Right ventricle myocardium superior (tissue), 1 donor: ENCODE results near the gene ARHGAP4. TPM values are rescaled to one million over a fixed set of nuclear protein-coding genes. Genes with fewer than 3 reads are reported as not detected.
A peak's percentile ranks its signal among the peaks of the same experiment; 100 is the strongest.

ENCODE experiments used
- ATAC-seq: fragments of 200-7000 bp; cut with Tn5 transposase; one replicate; pipeline ENCODE4 v1.9.1; 2020; ENCODE audit warnings: mild to moderate bottlenecking; ENCODE audit not compliant: poor library complexity
- DNase-seq: peaks from one replicate; pipeline ENCODE4 v3.0.0-alpha.2; 2020
- intact Hi-C: fragments of 100-400 bp; cut with DNase I; formaldehyde crosslinking; loops from one replicate; pipeline ENCODE4 v1.11.2; 2022
- total RNA-seq: library from RNA; stranded (reverse); fragmentation: NEBNext Ultra II Directional; extraction: Animal tissue kit (Norgen Biotek cat#: 25700); gene quantifications from one replicate; pipeline ENCODE4 v1.2.1, GENCODE V29; 2021
- donor health status: DM: no; HTN: yes; CAD: no; lungs with severe emphysema.

ARHGAP4 gene
- total RNA-seq, 1 donor from 2014 or later, result 10.3 TPM

DNA sequence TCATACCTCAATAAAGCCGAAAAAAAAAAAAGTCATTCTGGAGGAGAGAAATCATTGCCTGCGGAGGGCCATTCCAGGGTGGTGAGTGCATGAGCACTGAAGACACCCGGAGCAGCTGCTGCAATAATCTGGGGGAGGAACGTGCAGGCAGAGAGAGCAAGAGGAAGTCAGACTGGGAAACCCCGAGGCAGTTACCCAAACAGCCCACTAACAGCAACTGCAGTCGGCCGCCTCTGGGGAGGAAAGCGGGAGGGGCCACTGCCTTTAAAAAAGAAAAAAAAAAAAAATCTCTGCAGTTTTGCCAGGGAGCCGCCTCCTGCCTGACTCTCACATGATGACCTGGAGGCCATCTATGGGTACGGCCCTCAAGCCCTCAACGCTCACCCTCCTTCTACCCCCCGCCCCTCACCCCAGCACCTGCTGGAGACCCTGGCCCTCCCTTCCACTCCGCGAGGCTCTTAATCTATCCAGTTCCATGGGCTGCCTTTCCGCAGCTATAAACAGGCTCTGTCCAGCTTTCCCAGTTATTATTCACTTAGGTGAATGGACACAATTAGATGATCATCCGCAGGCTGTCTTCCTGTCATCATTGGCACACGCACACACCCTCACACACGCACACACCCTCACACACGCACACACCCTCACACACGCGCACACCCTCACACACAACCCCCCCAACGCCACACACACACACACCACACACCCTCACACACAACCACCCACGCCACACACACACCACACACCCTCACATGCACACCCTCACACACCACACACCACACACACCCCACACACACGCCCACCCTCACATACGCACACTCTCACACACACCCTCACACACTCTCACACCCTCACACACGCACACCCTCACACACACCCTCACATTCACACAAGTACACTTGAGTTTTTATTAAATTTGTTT lies 25.0 kb downstream of the ARHGAP4 start:
- intact Hi-C loops, result no loop called here
- ATAC-seq (peak; percentile 62), DNase-seq (peak; percentile 69)

DNA sequence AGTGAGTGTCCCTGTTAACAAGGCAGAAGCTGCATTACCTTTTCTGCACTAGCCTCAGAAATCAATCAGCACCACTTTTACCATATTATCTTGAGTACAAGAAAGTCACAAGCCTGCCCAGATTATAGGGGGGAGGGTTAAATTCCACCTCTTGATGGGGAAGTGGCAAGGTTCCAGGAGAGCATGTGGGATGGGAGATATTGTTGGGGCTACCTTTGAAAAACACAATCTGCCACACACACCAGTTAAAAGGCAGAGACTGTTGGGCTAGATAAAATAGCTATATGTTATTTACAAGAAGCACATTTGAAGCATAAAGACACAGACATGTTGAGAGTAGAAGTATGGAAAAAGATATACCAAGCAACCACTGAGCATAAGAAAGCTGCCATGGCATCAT lies 28.2 kb downstream of the ARHGAP4 start:
- intact Hi-C loops, result no loop called here
- DNase-seq, result no peak
- ATAC-seq, result no peak

DNA sequence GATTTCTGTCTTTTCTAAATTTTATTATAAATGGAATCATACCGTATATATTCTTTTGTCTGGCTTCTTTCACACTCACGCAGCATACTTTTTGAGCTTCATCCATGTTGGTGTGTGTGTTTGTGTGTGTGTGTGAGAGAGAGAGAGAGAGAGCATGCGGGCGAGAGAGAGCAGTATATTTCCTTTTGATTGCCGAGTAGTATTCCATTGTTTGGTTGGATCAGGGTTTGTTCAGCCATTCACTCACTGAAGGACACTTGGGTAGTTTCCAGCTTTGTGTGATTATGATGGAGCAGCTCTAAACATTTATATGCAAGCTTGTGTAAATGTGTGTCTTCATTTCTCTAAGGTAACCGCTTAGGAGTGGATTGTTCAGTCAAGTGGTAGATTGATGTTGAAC lies 36.9 kb downstream of the ARHGAP4 start:
- ATAC-seq (no peak), DNase-seq (no peak)
- intact Hi-C loops, result no loop called here

DNA sequence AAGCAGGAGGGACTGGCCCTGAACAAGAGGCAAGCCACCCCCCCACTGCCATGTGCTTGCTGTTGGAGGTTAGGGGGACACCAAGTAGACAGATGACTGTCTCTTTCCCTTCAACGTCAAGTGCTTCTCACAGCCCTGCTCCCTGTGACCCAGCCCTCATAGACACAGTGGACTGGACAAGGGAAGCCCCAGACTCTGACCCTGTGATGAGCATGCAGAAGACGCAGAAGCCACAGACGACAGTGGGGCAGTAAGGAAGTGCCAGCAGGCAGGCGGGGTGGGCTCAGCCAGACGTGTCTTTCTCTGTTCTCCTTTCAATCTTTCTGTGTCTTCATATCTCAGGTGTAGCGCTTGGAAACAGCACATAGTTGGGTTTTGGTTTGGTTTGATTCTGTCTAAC lies 37.7 kb downstream of the ARHGAP4 start:
- DNase-seq (no peak), ATAC-seq (no peak)
- intact Hi-C loops, result no loop called here

DNA sequence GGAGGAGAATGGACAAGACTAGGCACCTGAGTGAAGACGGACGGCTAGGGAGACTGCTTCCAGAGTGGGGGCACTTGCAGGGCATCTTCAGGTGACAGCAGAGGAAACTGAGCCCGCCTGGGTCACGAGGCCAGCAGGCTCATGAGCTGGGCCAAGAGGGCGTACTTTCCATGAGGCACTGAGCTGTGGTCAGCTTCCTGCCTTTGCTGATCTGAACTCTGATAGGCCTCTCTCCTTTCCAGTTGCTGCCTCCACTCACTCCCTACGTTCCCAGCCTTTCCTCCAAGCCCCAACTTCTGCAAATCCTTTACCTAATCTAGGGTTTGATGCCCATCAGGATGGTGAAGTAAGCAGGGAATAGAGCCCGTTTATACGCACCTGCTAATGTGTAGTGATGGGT lies 38.7 kb downstream of the ARHGAP4 start:
- ATAC-seq (no peak), DNase-seq (no peak)
- intact Hi-C loops, result no loop called here

DNA sequence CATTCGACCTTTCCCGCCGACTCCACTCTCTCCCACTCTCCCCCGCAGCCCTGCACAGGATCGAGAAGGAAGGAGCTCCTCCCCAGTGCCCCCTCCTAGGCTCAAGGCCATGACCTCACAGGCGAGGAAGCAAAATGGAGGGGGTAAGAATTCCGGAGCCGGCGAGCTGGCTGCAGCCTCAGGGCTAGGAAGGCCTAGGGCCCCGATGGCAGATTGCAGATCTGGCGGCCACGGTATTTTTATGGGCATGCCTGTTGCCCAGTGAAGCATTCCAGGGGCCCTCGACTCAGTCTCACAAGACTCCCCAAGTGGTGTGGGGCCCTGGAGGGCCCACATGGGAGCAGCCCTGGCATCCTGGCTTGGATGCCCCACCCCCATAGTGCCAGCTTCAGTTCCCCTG lies 39.1 kb downstream of the ARHGAP4 start:
- intact Hi-C loops, result no loop called here
- DNase-seq (no peak), ATAC-seq (no peak)

DNA sequence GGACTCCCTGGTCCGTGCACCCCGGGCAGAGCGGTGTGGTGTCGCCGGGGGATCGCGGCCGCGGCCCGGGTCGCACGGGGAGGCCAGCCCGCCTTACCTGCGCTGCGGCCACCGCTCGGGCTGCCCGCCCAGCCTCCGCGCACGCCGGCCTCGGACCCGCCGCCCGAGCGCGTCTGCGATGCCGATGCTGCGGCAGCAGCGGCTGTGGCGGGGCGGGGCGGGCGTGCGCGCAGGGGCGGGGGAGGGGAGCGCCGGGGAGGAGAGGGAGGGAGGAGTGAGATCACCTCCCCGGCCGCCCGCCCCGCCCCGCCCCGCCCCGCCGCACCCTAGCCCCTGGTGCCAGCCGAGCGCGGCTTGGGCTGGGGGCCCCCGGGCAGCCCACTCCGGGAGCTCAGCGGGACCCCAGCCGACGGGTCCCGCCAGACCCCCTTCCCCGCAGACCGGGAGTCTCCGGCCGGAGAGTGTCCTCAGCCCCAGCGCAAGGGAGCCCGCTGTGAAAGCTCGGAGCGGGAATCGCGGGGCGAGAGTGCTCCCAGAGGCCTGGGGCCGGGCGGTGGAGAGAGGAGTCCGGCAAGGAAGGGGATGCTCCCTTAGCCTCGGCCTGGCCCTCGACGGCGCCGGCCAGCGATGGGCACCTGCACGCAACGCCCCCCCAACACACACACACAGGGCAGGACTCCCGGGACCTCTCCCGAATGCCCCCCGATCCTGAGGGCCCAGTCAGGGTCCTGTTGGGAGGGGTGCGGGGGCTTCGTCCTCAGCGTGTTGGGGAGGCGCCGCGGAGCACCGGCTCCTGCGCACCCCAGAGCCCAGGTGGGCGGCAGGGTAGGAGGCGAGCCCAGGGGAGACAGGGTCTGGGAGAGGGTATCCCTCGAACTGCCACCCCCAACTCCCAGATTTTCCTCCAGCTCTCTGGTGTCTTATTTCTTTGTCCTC lies 39.8 kb downstream of the ARHGAP4 start, which contains the start of gene L1CAM:
Gene L1CAM, minus strand, starts transcription at position 206 of the 936 bp plus-strand sequence. CDS start 10,337 bp downstream, outside the sequence.
- DNase-seq (no peak), ATAC-seq (no peak)
- intact Hi-C loops, result no loop called here

DNA sequence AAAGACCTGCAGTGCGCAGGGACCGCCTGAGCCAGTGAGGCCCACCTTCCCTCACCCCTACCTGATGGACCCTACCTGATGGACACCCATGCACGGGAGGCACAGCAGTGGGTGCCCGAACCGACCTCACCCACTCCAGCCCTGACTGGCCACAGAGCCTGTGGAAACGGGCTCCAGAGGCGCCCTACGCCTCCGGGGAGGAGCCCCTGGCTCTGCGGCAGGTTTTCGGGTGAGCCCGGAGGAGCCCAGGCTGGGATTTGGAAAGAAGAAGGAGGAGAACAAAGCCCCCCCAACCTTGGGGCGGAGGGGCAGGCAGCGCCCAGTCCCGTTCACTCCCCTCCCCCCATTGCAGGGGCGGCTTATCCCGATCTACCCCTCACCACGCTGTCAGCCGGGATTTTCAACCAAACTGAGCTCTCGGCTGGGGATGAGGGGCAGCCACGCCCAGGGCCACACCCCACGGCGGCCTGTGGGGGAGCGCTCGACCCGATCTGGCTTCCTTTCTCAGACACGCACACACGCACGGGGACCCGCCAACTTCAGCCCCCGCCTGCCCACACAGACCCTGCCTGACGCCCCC lies 40.8 kb downstream of the ARHGAP4 start:
- no peak for DNase-seq
- intact Hi-C loops, result no loop called here
- no peak for ATAC-seq

DNA sequence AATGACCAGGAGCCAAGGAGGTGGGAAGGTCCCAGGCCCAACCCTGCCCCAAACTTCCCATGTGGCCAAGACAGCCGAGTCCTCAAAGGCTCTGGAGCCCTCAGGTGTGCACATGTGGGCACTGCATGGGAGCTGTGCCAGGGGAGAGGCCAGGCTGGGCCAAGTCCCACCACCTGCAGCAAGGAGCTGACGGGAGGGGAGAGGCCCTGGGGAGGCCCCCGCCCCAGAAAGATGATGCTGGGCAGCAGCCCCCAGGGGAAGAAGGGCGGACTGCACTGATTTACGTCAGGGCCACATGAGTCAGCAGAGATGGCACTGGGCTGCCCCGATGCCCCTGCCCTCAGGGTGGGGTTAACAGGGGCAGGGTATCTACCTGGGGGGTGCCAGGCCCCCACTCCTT lies 41.5 kb downstream of the ARHGAP4 start:
- ATAC-seq, result no peak
- no peak for DNase-seq
- intact Hi-C loops, result no loop called here

DNA sequence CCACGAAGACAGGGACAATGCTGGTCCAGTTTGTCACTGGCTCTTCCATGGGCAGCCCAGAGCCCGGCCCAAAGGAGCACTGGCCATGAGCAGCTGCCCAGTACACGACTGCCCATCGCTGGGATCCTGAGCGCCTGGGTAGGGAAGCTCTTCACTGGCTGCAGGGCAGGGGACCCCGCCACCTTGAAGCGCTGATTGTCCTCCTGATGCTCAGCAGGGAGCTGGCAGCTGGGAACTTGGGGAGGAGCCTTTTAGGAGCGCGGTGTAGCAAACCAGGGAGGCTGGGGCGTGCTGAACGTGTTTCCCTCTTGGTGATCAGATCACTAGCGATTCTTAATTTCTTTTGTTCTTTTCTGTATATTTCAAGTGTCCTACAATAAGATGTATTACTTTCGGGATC lies 41.9 kb downstream of the ARHGAP4 start:
- ATAC-seq (no peak), DNase-seq (no peak)
- intact Hi-C loops, result no loop called here

DNA sequence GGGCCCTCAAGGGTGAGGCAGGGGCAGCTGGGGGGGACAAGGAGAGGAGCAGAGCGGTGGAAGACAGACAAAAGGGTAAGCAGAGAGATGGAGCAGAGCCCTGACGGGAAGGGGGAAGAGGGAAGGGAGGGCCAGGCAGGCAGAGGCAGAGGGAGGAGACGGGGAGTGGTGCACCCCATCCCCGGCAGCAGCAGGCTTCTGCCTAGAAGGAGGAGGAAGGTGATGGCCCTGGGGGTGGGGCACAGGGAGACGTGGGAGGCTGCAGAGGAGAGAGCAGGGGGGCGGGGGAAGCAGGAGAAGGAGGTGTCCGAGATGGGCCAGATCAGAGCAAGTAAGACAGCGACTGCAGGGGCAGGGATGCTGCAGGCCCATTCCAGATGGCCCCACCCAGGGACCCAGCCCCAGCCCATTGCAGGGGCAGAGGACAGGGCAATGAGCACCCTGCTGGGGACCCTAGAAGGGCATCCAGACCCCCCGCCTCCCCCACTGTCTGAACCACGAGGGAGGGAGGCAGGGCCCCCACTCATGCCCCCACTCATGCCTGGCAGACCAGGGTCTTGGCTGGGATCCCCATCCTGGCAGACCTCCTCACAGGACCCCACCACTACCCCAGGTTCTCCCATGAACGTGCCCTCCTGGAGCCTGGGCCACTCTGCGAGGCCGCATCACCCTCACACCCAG lies 42.8 kb downstream of the ARHGAP4 start:
- ATAC-seq (no peak), DNase-seq (no peak)
- intact Hi-C loops, result no loop called here

DNA sequence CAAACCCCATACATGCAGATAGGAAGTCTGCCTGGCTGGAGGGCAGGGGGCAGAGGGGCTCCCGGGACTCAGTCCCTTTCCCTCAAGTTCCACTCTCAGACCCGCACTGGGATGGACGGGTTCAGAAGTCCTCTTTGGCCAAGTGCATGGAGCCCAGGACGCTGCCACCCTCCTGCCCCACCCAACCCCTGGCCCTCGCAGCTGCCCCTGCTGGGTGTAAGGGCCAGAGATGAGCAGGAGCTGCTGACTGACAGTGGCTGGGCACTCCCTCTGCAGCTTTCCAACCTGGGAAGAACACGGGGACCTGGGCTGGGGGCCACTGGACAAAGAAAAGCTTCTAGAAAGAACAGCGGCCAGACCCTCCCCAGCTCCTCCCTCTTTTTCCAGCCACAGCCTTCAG lies 43.5 kb downstream of the ARHGAP4 start:
- intact Hi-C loops, result no loop called here
- ATAC-seq (no peak), DNase-seq (no peak)

DNA sequence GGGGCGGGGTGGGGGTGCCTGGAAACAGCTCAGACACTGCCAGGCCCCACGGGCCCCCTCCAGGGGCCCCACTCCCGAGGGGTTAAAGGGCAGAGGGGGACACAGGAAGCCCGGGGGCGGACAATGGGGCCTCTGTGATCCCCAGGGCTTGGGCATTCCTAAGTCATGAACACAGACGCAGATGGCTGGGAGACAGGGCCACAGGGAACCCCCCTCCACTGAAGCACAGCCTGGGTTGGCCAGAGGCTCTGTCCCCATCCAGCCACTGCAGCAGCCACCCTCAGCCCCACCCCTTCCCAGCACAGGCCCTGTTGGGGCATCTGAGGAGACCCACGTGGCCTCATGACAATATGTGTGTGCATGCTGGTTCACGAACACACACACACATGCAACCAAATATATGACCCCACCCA lies 44.0 kb downstream of the ARHGAP4 start:
- intact Hi-C loops, result no loop called here
- ATAC-seq (no peak), DNase-seq (no peak)

DNA sequence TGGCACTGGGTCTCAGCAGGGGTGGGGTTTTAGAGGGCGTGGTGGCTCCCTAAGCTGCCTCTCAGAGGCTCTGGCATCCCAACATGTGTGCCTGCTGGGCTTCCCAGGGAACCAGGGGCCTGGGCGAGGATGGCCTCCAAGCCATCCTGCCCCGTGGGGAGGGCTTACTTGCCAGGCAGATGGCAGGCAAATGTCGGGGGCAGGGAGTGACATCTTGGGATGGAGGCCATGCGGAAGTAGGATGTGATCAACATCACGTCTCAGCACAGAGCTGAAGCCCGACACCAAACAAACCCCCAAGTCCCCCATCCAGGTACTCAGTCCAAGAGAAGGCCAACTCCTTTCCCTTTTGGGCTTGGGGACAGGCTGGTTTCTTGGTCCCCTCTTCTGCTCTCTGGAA lies 44.8 kb downstream of the ARHGAP4 start:
- no peak for ATAC-seq
- no peak for DNase-seq
- intact Hi-C loops, result no loop called here

DNA sequence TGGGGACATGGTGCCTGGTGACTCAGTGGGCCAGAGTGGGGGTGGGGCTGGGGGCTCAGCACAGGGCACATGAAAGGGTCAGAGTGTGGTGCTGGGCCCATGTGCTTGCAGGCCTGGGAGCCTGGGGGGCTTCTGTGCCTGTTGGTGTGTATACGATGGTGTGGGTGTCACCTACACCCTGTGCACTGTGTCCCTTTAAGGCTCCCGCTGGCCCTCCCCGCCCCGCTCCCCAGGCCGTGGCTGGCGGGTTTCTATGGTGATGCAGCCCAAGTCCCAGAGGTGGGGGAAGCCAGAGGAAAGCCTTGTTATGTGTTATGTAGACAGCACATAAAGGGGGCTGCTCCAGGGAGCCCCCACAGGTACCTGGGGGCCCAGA lies 45.6 kb downstream of the ARHGAP4 start:
- ATAC-seq (no peak), DNase-seq (no peak)
- intact Hi-C loops, result no loop called here

DNA sequence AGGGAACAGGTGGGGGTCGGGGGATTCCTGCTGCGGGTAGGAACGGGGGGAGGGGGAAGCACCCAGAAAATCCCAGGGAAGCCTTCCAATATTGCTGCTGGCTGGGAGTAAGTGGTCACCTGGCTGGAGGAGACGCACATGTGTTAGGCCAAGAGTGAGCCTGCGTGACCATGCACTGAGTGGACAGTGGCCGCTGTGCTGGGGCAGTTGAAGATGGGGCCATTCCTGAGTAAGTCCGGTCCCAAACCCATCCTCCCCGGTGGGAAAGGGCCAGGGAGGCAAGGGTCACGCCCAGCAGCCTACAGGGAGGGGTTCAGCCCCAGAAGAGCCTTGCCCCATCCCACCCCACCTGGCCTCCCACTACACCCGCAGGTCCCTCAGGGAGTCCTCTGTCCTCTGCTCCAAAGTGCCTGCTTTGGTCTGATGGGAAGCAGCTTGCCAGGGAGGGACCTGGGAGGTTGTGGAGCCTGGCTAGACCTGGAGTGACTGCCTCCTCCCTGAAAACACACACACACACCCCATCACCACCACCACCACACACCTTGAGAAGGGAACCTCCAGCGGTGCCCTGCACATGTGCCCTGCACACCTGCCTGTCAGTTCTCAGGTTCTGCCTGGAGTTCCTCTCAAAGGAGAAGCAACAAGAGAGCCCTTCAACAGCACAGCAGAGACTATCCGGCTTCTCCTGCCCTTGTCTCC lies 46.2 kb downstream of the ARHGAP4 start:
- ATAC-seq (no peak), DNase-seq (no peak)
- intact Hi-C loops, result no loop called here

DNA sequence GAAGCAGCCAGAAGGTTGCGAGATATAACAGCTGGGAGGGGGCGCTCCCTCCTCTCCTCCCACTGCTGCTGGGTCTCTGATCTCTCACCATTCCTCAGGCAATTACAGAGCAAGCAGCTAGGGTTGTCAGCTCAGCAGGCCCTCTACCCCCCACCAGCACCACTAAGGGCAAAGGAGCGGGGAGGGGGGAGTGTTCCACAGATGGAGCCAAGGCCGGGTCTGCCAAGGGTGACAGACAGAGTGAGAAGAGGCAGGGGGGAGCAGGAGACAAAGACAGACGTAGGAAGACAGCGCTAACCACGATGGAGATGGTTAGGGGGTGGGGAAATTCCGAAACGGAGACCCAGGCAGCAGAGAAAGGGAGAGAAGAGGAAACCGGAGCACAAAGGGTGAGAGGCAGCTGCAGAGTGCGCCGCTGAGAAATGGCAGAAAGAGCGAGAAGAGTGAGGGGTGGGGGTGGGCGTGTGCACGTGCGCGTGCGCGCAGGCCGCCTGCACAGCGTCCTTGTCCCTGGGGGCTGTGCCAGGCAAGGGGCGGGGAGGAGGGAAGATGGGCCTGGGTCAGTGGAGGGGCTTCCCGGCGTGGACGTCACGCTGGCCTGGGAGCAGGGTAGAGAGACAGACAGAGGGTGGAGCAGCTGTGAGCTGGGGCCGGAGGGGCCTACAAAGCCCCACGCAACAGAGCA lies 47.0 kb downstream of the ARHGAP4 start:
- DNase-seq (no peak), ATAC-seq (no peak)
- intact Hi-C loops, result no loop called here

DNA sequence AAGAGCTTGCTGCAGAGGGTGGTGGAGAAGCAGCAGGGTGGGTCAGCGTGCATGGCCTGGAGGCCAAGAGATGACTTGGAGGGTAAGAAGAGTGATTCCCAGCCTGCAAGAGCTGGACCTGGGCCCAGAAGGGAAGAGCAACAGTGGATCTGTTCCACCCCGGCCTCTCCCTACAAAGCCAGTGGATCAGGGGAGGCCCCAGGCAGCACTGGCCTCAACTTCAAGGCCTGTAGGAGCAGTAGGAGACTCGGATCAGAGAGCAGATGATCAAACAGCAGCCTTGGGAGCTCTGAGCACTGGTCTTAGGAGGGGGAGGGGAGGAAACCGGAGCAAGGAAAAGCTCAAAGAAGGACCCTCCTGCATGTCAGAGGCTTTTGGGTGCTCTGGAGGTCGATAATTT lies 47.7 kb downstream of the ARHGAP4 start:
- ATAC-seq (no peak), DNase-seq (no peak)
- intact Hi-C loops, result no loop called here
